DOHH2 (cell line): ENCODE data around the gene RNF44.

ENCODE experiments used
- H3F3A ChIP-seq: fragments of 200-600 bp; sonication (generic), shearing (Covaris generic); 2 replicates; pipeline ENCODE4 v1.6.0; 2016; ENCODE audit warnings: antibody characterized with exemption, mild to moderate bottlenecking; ENCODE audit not compliant: control insufficient read depth, insufficient read depth
- H3K27ac ChIP-seq: fragments of 200-600 bp; sonication (generic); 2 replicates; pipeline ENCODE4 v1.5.1; 2014; ENCODE audit warnings: low read depth, mild to moderate bottlenecking, low read length, moderate library complexity
- H3K27me3 ChIP-seq: fragments of 200-600 bp; sonication (generic); 2 replicates; pipeline ENCODE4 v1.6.1; 2014; ENCODE audit warnings: mild to moderate bottlenecking, low read length, mixed read lengths; ENCODE audit not compliant: control insufficient read depth
- H3K36me3 ChIP-seq: fragments of 200-600 bp; sonication (generic); 2 replicates; pipeline ENCODE4 v1.6.1; 2014; ENCODE audit warnings: mild to moderate bottlenecking, low read length, moderate library complexity, mixed read lengths; ENCODE audit not compliant: control insufficient read depth
- H3K4me1 ChIP-seq: fragments of 200-600 bp; sonication (generic); 2 replicates; pipeline ENCODE4 v1.6.1; 2014; ENCODE audit warnings: mild to moderate bottlenecking, low read length, mixed read lengths; ENCODE audit not compliant: control insufficient read depth
- H3K4me2 ChIP-seq: fragments of 200-600 bp; sonication (generic); 2 replicates; pipeline ENCODE4 v1.6.0; 2014; ENCODE audit warnings: mild to moderate bottlenecking, low read length, moderate library complexity
- H3K4me3 ChIP-seq: fragments of 200-600 bp; sonication (generic); 2 replicates; pipeline ENCODE4 v1.5.1; 2014; ENCODE audit warnings: mild to moderate bottlenecking, low read length, mixed read lengths
- H3K79me2 ChIP-seq: fragments of 200-600 bp; sonication (generic); 2 replicates; pipeline ENCODE4 v1.6.1; 2014; ENCODE audit warnings: mild to moderate bottlenecking, low read length, mixed read lengths; ENCODE audit not compliant: control insufficient read depth
- H3K9me2 ChIP-seq: fragments of 200-600 bp; sonication (generic); replicated peaks from 2 replicates; pipeline ENCODE4 v1.6.1; 2014; ENCODE audit warnings: mild to moderate bottlenecking, low read length, mixed read lengths; ENCODE audit not compliant: control insufficient read depth
- H3K9me3 ChIP-seq: fragments of 200-600 bp; sonication (generic); 2 replicates; pipeline ENCODE4 v1.6.1; 2014; ENCODE audit warnings: antibody characterized with exemption, low read length, mixed read lengths; ENCODE audit not compliant: control insufficient read depth, insufficient read depth
- H4K20me1 ChIP-seq: fragments of 200-600 bp; sonication (generic); 2 replicates; pipeline ENCODE4 v1.6.0; 2014; ENCODE audit warnings: low read depth, mild to moderate bottlenecking, antibody characterized with exemption, low read length, moderate library complexity; ENCODE audit not compliant: control insufficient read depth, insufficient read depth
- CTCF ChIP-seq: fragments of 200-600 bp; sonication (generic); IDR thresholded peaks from one replicate; pipeline ENCODE4 v1.5.1; 2014; ENCODE audit warnings: antibody characterized with exemption, mild to moderate bottlenecking, low read depth, low read length; ENCODE audit not compliant: poor library complexity, severe bottlenecking
- EZH2phosphoT487 ChIP-seq: fragments of 200-600 bp; sonication (generic); IDR thresholded peaks from 2 replicates; pipeline ENCODE4 v1.6.1; 2017; ENCODE audit warnings: borderline replicate concordance, mild to moderate bottlenecking, antibody characterized with exemption, low read length, moderate library complexity, mixed read lengths

Gene RNF44

GRCh38 chr5:176536902-176537553 is at the start of gene RNF44:
Gene RNF44 (minus strand): TSS chr5:176537402. CDS start chr5:176532472, 4,930 bp downstream.
- no peaks in the 10 kb centered on the region for H3K9me3 ChIP-seq
- H3K9me2 ChIP-seq = no peaks in the 10 kb centered on the region
- peaks cover 62% of the 10 kb centered on the region for H3K4me1 ChIP-seq
- H3K36me3 ChIP-seq = peaks cover 41% of the 10 kb centered on the region
- no peaks in the 10 kb centered on the region for H3K27me3 ChIP-seq
- H4K20me1 ChIP-seq = peaks cover 10% of the 10 kb centered on the region; the same call in 1 of the 2 replicates
- H3K79me2 ChIP-seq = peaks cover 45% of the 10 kb centered on the region
- H3K4me2 ChIP-seq = peak within 1 kb of the TSS; percentile 87
- peak within 1 kb of the TSS; percentile 88 for H3K27ac ChIP-seq
- TF ChIP-seq CTCF (no peak), EZH2phosphoT487 (no peak)
- peak within 1 kb of the TSS; percentile 83 for H3K4me3 ChIP-seq
- peaks cover 21% of the 10 kb centered on the region for H3F3A ChIP-seq

DNA sequence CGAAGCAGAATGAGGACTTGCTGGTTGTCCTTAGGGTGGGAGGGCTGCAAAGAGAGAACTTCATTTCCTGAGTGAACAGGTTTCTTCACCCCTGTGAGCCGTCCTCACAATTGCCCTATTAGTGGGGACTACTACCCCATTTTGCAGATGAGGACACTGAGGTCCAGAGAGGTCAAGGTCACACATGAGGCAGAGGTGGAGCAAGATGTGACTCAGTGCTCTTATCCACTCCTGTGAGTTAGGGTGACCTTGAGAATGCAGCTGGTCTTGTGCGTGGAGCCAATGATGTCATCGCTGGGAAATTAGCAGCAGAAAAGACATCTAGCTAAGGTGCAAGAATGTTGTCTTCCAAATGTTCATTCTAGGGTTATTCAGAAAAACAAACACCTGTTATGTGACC is 45.9 kb upstream of the RNF44 start:
- Histone ChIP-seq H3F3A (no peaks in the 10 kb centered on the region), H3K4me3 (no peak overlapping the region), H3K79me2 (no peaks in the 10 kb centered on the region), H3K4me2 (no peak overlapping the region), H3K9me2 (no peaks in the 10 kb centered on the region), H3K27me3 (no peaks in the 10 kb centered on the region), H4K20me1 (no peaks in the 10 kb centered on the region), H3K4me1 (0 out of 2 replicates have a peak, but pooled peaks cover 6% of the 10 kb centered on the region), H3K27ac (no peak overlapping the region), H3K36me3 (no peaks in the 10 kb centered on the region), H3K9me3 (peaks cover 9% of the 10 kb centered on the region)
- TF ChIP-seq CTCF (no peak), EZH2phosphoT487 (no peak)

DNA sequence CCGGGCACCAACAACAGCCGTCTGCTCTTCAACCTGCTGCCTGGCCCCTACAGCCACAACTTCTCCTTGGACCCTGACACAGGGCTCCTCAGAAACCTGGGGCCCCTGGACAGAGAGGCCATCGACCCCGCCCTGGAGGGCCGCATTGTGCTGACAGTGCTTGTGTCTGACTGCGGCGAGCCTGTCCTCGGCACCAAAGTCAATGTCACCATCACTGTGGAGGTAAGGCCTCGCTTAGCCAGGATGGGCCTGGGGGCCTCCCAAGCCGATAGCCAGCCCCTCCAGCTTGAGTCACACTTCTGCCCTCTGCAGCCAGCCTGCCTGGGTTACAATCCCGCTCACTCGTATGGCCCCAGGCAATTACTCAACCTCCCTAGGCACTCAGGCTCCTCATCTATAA is 44.2 kb upstream of the RNF44 start:
- no peak for TF ChIP-seq CTCF
- TF ChIP-seq EZH2phosphoT487 = no peak
- H3F3A ChIP-seq = no peaks in the 10 kb centered on the region
- no peak overlapping the region for H3K4me2 ChIP-seq
- H3K79me2 ChIP-seq = no peaks in the 10 kb centered on the region
- H3K27ac ChIP-seq = no peak overlapping the region
- no peaks in the 10 kb centered on the region for H3K27me3 ChIP-seq
- H4K20me1 ChIP-seq = no peaks in the 10 kb centered on the region
- 0 out of 2 replicates have a peak, but pooled peaks cover 6% of the 10 kb centered on the region for H3K4me1 ChIP-seq
- H3K36me3 ChIP-seq = no peaks in the 10 kb centered on the region
- no peak overlapping the region for H3K4me3 ChIP-seq
- no peaks in the 10 kb centered on the region for H3K9me2 ChIP-seq
- peaks cover 9% of the 10 kb centered on the region for H3K9me3 ChIP-seq
